ENCODE results near the gene SYT12. TPM values are rescaled to one million over a fixed set of nuclear protein-coding genes. Genes with fewer than 3 reads are reported as not detected.
A peak's percentile ranks its signal among the peaks of the same experiment; 100 is the strongest.

SYT12 gene
- total and polyA plus RNA-seq, 2 of the 8 experiments (the other 6 are each of a cell fraction or from before 2014, with no cell fraction given), result 1.4 to 3.3 TPM

- Histone ChIP-seq H3K79me2 (ENCODE audit: control insufficient read depth in 1 of 2, insufficient read depth in 2 of 2, low read length in 2 of 2) (no peaks in the 10 kb centered on the region), H2BK15ac (ENCODE audit: low read length) (no peak overlapping the region), H4K5ac (ENCODE audit: insufficient read length, low read depth, low read length) (no peak overlapping the region), H3K4ac (replicated peaks; ENCODE audit: insufficient read length, low read depth, low read length) (no peak overlapping the region), H3K4me3 (ENCODE audit: extremely low read depth in 1 of 4, insufficient read depth in 2 of 4, low read depth in 3 of 4, low read length in 4 of 4) (no peak overlapping the region), H2AFZ (ENCODE audit: low read length) (no peak overlapping the region), H2BK120ac (replicated peaks; ENCODE audit: low read depth, low read length) (no peak overlapping the region), H3K27me3 (replicated peaks in 1 of 4; ENCODE audit: control insufficient read depth in 3 of 4, extremely low read depth in 1 of 4, insufficient read depth in 3 of 4, low read length in 3 of 4) (no peaks in the 10 kb centered on the region), H2BK12ac (ENCODE audit: low read depth, low read length) (no peak overlapping the region), H3K23ac (ENCODE audit: insufficient read length) (no peak overlapping the region), H3K56ac (replicated peaks; ENCODE audit: insufficient read length, low read depth, low read length) (no peak overlapping the region), H3K23me2 (ENCODE audit: low read depth, low read length) (no peaks in the 10 kb centered on the region), H3K27ac (ENCODE audit: low read depth, low read length) (no peak overlapping the region), H2AK5ac (ENCODE audit: low read depth, low read length) (no peak overlapping the region), H4K8ac (ENCODE audit: extremely low read depth, insufficient read depth, low read length) (0 out of 2 replicates have a peak overlapping the region, but pooled peaks have one; percentile 59), H3K9ac (replicated peaks in 1 of 4; ENCODE audit: extremely low read depth in 1 of 4, low read depth in 3 of 4, low read length in 3 of 4) (no peak overlapping the region), H2BK5ac (ENCODE audit: low read depth, low read length) (no peak overlapping the region), H2BK20ac (ENCODE audit: low read length) (no peak overlapping the region), H3K9me3 (ENCODE audit: insufficient read depth in 2 of 2, low read depth in 1 of 2, low read length in 1 of 2) (no peaks in the 10 kb centered on the region), H3K4me1 (replicated peaks in 1 of 4; ENCODE audit: control insufficient read depth in 3 of 4, insufficient read depth in 4 of 4, low read length in 3 of 4) (no peaks in the 10 kb centered on the region), H3K36me3 (ENCODE audit: control insufficient read depth in 2 of 4, insufficient read depth in 4 of 4, low read length in 3 of 4) (no peaks in the 10 kb centered on the region), H3K4me2 (ENCODE audit: insufficient read depth in 1 of 2, low read depth in 2 of 2, low read length in 2 of 2) (no peak overlapping the region), H4K20me1 (replicated peaks in 1 of 2; ENCODE audit: control insufficient read depth in 1 of 2, insufficient read depth in 2 of 2, low read length in 2 of 2) (no peaks in the 10 kb centered on the region), H4K91ac (replicated peaks; ENCODE audit: insufficient read length, low read length) (no peak overlapping the region), H3K18ac (ENCODE audit: extremely low read depth, low read length) (no peak overlapping the region), H3K79me1 (ENCODE audit: low read depth, low read length) (no peaks in the 10 kb centered on the region), H3K14ac (ENCODE audit: insufficient read length) (no peak overlapping the region)
- TF ChIP-seq TAF1 (IDR thresholded peaks at IDR 0.05; ENCODE audit: low read depth, low read length), result no peak
- no peak for TF ChIP-seq KDM4A (IDR thresholded peaks at IDR 0.05; ENCODE audit: low read depth, low read length, severe bottlenecking)
- TF ChIP-seq BRCA1 (IDR thresholded peaks at IDR 0.05; ENCODE audit: low read depth, low read length), result no peak
- no peak for TF ChIP-seq RFX5 (IDR thresholded peaks at IDR 0.05; ENCODE audit: borderline replicate concordance, low read depth, low read length)
- TF ChIP-seq RXRA (IDR thresholded peaks at IDR 0.05; ENCODE audit: insufficient read depth, low read depth, low read length), result no peak
- TF ChIP-seq SP1 (IDR thresholded peaks at IDR 0.05; ENCODE audit: low read depth, low read length), result no peak
- TF ChIP-seq TEAD4 (IDR thresholded peaks at IDR 0.05; ENCODE audit: low read depth, low read length), result no peak
- no peak for TF ChIP-seq SIN3A (conservative IDR thresholded peaks at IDR 0.05 in 1 of 2, IDR thresholded peaks at IDR 0.05 in 1 of 2; ENCODE audit: low read depth in 1 of 2, low read length in 2 of 2)
- no peak for TF ChIP-seq EP300 (IDR thresholded peaks at IDR 0.05; ENCODE audit: borderline replicate concordance in 1 of 2, low read depth in 2 of 2, low read length in 2 of 2)
- TF ChIP-seq RNF2 (IDR thresholded peaks at IDR 0.05; ENCODE audit: borderline replicate concordance, low read depth, low read length, missing control alignments, poor library complexity, severe bottlenecking), result no peak
- TF ChIP-seq SIX5 (IDR thresholded peaks at IDR 0.05; ENCODE audit: low read depth, low read length), result no peak
- 92% methylated on average over 22 of the region's 22 CpGs; no CpG with 5 or more reads in 1 of the 2 experiments for WGBS, 2 experiments (ENCODE audit: extremely low coverage in 1 of 2, insufficient coverage in 1 of 2, insufficient read length in 1 of 2, insufficient replicate concordance in 2 of 2, low coverage in 1 of 2, low lambda C conversion rate in 2 of 2, missing lambda C conversion rate in 1 of 2)
- ChIA-PET POLR2A (ENCODE audit: partially characterized antibody) (interaction anchor here (0.5 kb wide), 1 partner anchor 10 kb away, joined by 3 read pairs; no protein-coding TSS in a partner anchor), CTCF (ENCODE audit: partially characterized antibody) (interaction anchor here (0.6 to 2.1 kb wide), 6 partner anchors 9 to 217 kb away, joined by 3 to 7 read pairs (median 4); no protein-coding TSS in a partner anchor)
- no peak for DNase-seq (ENCODE audit: low read depth in 1 of 2, low spot score in 2 of 2)
- no peak for FAIRE-seq
These were observed 25.7 kb downstream of the SYT12 start for GRCh38 chr11:67048515-67049130.
